Measurements from ENCODE around the gene TTLL13. TPM values are rescaled to one million over a fixed set of nuclear protein-coding genes. Genes with fewer than 3 reads are reported as not detected.
"Not testable (repeated sequence)": the region's sequence is repeated elsewhere in the genome, so short reads cannot be mapped to it uniquely, and the experiment has no call there.

Gene TTLL13
- total RNA-seq, 6 experiments from 2014 or later = 0.13 to 0.46 TPM; not detected in 4

DNA sequence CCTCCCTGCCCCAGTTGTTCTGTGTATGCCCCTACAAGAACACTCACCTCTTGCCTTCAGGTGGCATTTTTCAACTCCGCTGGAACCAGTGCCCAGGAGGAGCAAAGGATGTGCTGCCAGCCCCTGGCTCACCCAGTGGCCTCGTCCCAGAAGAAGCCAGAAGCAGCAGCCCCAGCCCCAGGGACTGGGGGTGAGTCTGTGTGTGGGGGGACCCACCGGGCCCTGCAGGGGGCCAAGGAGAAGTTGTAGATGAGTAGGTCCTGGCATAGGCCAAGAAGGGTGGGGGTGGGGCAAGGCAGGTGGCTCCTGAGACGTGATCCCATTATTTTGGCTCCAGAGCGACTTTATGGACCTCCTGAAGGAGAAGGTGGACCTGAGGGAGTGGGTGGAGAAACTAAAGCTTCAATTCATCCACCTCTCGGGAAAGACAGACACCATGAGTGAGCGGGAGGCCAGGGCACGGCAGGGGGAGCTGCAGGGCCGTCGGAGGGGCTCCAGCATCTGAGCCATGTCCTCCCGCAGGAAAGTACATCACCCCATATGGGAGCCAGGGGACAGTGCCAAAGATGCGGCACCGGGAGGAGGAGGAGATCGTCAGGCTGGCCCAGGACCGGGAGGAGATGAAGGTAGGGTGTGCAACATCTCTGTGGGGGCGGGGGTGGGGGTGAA lies 45.4 kb downstream of the TTLL13 start:
- 81% methylated on average over 4 of the region's 16 CpGs for WGBS (ENCODE audit: insufficient coverage, low coverage, low lambda C conversion rate, missing lambda C conversion rate)
- no peak for ATAC-seq
- no peaks in the 10 kb centered on the region for H3K27me3 ChIP-seq
- TF ChIP-seq POLR2A (IDR thresholded peaks at IDR 0.05) = no peak
- TF ChIP-seq, protein P1, sequence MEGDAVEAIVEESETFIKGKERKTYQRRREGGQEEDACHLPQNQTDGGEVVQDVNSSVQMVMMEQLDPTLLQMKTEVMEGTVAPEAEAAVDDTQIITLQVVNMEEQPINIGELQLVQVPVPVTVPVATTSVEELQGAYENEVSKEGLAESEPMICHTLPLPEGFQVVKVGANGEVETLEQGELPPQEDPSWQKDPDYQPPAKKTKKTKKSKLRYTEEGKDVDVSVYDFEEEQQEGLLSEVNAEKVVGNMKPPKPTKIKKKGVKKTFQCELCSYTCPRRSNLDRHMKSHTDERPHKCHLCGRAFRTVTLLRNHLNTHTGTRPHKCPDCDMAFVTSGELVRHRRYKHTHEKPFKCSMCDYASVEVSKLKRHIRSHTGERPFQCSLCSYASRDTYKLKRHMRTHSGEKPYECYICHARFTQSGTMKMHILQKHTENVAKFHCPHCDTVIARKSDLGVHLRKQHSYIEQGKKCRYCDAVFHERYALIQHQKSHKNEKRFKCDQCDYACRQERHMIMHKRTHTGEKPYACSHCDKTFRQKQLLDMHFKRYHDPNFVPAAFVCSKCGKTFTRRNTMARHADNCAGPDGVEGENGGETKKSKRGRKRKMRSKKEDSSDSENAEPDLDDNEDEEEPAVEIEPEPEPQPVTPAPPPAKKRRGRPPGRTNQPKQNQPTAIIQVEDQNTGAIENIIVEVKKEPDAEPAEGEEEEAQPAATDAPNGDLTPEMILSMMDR (IDR thresholded peaks at IDR 0.05) = no peak
- H3K9me3 ChIP-seq = no peaks in the 10 kb centered on the region
- H3K4me1 ChIP-seq = peaks cover 0 to 3% (median 0%) of the 10 kb centered on the region in 4 donors
- H3K36me3 ChIP-seq = no peaks in the 10 kb centered on the region
- intact Hi-C loops (cut with DNase I) = no loop called here
- no peak overlapping the region for H3K4me3 ChIP-seq
- DNase-seq = no peak
- no peak overlapping the region for H3K27ac ChIP-seq

DNA sequence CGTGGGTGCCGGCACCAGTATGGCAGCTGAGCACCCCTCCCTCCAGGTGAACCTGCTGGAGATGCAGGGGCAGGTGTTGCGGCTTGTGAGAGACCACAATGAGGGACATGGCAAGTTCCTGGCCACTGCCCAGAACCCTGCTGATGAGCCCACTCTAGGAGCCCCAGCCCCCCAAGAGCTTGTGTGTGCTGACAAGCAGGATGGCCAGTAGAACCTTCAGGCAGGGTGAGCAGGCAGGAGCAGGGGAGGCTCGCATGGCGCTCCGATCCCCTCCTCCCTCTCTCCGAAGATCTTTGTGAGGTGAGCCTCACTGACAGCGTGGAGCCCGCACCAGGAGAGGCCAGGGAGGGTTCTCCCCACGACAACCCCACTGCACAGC lies 45.9 kb downstream of the TTLL13 start:
- no peak for DNase-seq
- WGBS (ENCODE audit: insufficient coverage, low coverage, low lambda C conversion rate, missing lambda C conversion rate) = 44% methylated on average over 2 of the region's 10 CpGs
- intact Hi-C loops (cut with DNase I) = no loop called here
- Histone ChIP-seq H3K27me3 (no peaks in the 10 kb centered on the region), H3K9me3 (no peaks in the 10 kb centered on the region), H3K36me3 (no peaks in the 10 kb centered on the region), H3K4me1 (peaks cover 0 to 3% (median 0%) of the 10 kb centered on the region in 4 donors), H3K27ac (no peak overlapping the region), H3K4me3 (no peak overlapping the region)
- ATAC-seq = no peak
- TF ChIP-seq, protein P1 (IDR thresholded peaks at IDR 0.05) = no peak
- no peak for TF ChIP-seq POLR2A (IDR thresholded peaks at IDR 0.05)

DNA sequence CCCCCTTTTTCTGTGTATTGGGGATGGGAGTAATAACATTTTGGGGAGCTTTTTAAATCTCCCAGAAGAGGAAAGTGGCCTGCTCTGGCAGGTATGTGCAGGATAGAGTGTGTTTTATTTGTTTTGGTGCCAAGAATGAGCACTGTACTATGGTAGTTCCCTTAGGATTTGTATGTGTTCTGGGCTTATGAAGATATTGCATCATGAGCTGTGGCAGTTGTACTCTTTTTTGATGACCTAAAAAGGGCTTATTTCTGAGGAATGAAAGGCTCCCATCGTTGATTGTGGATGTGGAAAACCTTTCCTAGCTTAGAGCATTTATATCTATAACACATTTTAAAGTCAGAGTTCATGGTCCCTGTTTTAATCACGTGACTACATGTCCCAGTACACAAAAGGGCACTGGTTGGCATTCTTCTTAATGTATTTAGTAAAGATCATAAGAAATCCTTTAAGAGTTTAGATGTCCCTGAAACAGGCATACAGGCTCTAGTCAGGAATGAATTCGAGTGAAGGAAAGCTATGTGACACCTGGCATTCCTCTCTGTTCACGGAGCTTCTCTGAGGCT lies 47.0 kb downstream of the TTLL13 start:
- H3K36me3 ChIP-seq; H3K27me3 ChIP-seq; DNase-seq; H3K9me3 ChIP-seq; H3K4me3 ChIP-seq; H3K4me1 ChIP-seq; H3K27ac ChIP-seq; intact Hi-C loops (cut with DNase I); ATAC-seq: not testable (repeated sequence)
- 50% methylated on average over 4 of the region's 4 CpGs for WGBS (ENCODE audit: insufficient coverage, low coverage, low lambda C conversion rate, missing lambda C conversion rate)

DNA sequence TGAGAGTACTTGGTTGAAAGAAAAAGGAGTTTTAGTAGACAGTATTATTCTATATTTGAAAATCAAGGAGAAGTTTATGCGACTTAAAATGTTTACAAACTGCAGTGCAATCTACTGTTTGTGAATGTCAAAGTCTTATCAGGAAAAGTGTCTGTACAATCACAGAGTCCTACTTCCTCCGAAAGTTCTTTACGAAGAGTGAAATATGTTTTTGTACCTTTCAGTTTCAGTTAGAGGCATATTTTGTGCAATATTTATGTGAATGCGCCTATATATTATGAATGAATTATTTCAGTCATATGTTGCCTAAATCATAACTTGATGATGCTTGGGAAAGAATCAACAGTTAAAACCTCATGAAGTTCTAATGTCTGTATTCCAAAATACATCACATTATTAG lies 47.7 kb downstream of the TTLL13 start:
- H3K4me1 ChIP-seq = peaks cover 0 to 3% (median 0%) of the 10 kb centered on the region in 4 donors
- no peak overlapping the region for H3K27ac ChIP-seq
- no peak for TF ChIP-seq POLR2A (IDR thresholded peaks at IDR 0.05)
- TF ChIP-seq, protein P1 (IDR thresholded peaks at IDR 0.05) = no peak
- no peaks in the 10 kb centered on the region for H3K27me3 ChIP-seq
- intact Hi-C loops (cut with DNase I) = no loop called here
- 51% methylated on average over 4 of the region's 4 CpGs for WGBS (ENCODE audit: insufficient coverage, low coverage, low lambda C conversion rate, missing lambda C conversion rate)
- no peaks in the 10 kb centered on the region for H3K9me3 ChIP-seq
- H3K4me3 ChIP-seq = no peak overlapping the region
- H3K36me3 ChIP-seq = no peaks in the 10 kb centered on the region
- no peak for DNase-seq
- ATAC-seq = no peak

DNA sequence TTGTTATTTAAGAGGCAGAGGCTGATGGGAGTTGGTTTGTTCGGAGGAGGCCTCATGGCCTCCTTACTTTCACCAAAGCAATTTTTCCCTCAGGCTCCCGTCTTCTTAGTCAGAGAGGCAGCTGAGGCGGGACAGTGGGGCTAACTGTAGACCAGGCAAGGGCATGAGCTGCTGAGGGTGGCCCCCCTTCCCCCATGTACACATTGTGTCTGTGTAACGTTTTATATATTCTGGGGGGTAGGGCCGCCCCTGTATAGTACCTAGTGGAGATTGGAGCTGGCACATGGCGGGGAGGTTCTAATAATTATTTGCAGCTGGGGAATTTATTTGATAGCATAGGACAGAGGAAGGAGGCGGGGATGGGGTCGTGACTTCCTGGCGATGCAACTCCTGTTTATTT lies 51.2 kb downstream of the TTLL13 start:
- 68% methylated on average over 9 of the region's 9 CpGs for whole genome bisulfite sequencing (ENCODE audit: insufficient coverage, low coverage, low lambda C conversion rate, missing lambda C conversion rate)
- ATAC-seq (no peak), DNase-seq (no peak)
- Histone ChIP-seq H3K27me3 (no peaks in the 10 kb centered on the region), H3K4me3 (no peak overlapping the region), H3K9me3 (no peaks in the 10 kb centered on the region), H3K27ac (no peak overlapping the region), H3K4me1 (no peaks in the 10 kb centered on the region), H3K36me3 (no peaks in the 10 kb centered on the region)
- intact Hi-C loops (cut with DNase I) = no loop called here
- no peak for TF ChIP-seq POLR2A (IDR thresholded peaks at IDR 0.05)
- TF ChIP-seq, protein P1 (IDR thresholded peaks at IDR 0.05) = no peak

Measured in right lobe of liver (tissue), 6 donors.